Measurements from ENCODE around the gene CD82. TPM values are rescaled to one million over a fixed set of nuclear protein-coding genes. Genes with fewer than 3 reads are reported as not detected.

Gene CD82
- total RNA-seq, 1 experiment from 2014 or later = 32.6 TPM

GRCh38 chr11:44571871-44572270 is 6.4 kb downstream of the CD82 start:
- peaks cover 53% of the 10 kb centered on the region for H3K4me1 Mint-ChIP-seq (ENCODE audit: low read depth, unreplicated experiment)

GRCh38 chr11:44572436-44572835 is 7.0 kb downstream of the CD82 start:
- Mint-ChIP-seq H3K9me3 (ENCODE audit: low read depth, unreplicated experiment) (no peaks in the 10 kb centered on the region), H3K27ac (ENCODE audit: unreplicated experiment) (no peak overlapping the region), H3K4me1 (ENCODE audit: low read depth, unreplicated experiment) (peaks cover 53% of the 10 kb centered on the region), H3K36me3 (ENCODE audit: insufficient read depth, unreplicated experiment) (peaks cover 8% of the 10 kb centered on the region), H3K27me3 (ENCODE audit: unreplicated experiment) (no peaks in the 10 kb centered on the region), H3K4me3 (ENCODE audit: low read depth, unreplicated experiment) (no peak overlapping the region)
- CTCF ChIA-PET = no interaction called here
- DNase-seq = no peak
- TF ChIP-seq CTCF (IDR thresholded peaks at IDR 0.05; ENCODE audit: unreplicated experiment) = no peak
- BruUV-seq (replicated peaks) = no TSS peak
- intact Hi-C loops (cut with micrococcal nuclease; ENCODE audit: unreplicated experiment) = no loop called here

More at GRCh38 chr11:44571871-44572270, 6.4 kb downstream of the CD82 start:
- Mint-ChIP-seq H3K27ac (ENCODE audit: unreplicated experiment) (no peak overlapping the region), H3K9me3 (ENCODE audit: low read depth, unreplicated experiment) (no peaks in the 10 kb centered on the region), H3K4me3 (ENCODE audit: low read depth, unreplicated experiment) (no peak overlapping the region), H3K36me3 (ENCODE audit: insufficient read depth, unreplicated experiment) (peaks cover 11% of the 10 kb centered on the region), H3K27me3 (ENCODE audit: unreplicated experiment) (no peaks in the 10 kb centered on the region)
- DNase-seq = no peak
- intact Hi-C loops (cut with micrococcal nuclease; ENCODE audit: unreplicated experiment) = no loop called here
- CTCF ChIA-PET = no interaction called here
- BruUV-seq (replicated peaks) = no TSS peak
- TF ChIP-seq CTCF (IDR thresholded peaks at IDR 0.05; ENCODE audit: unreplicated experiment) = no peak

GRCh38 chr11:44572884-44573283 is 7.4 kb downstream of the CD82 start:
- Mint-ChIP-seq H3K4me3 (ENCODE audit: low read depth, unreplicated experiment) (no peak overlapping the region), H3K9me3 (ENCODE audit: low read depth, unreplicated experiment) (no peaks in the 10 kb centered on the region), H3K4me1 (ENCODE audit: low read depth, unreplicated experiment) (peaks cover 49% of the 10 kb centered on the region), H3K27me3 (ENCODE audit: unreplicated experiment) (no peaks in the 10 kb centered on the region), H3K36me3 (ENCODE audit: insufficient read depth, unreplicated experiment) (peaks cover 3% of the 10 kb centered on the region), H3K27ac (ENCODE audit: unreplicated experiment) (no peak overlapping the region)
- intact Hi-C loops (cut with micrococcal nuclease; ENCODE audit: unreplicated experiment) = no loop called here
- DNase-seq = no peak
- CTCF ChIA-PET = no interaction called here
- BruUV-seq (replicated peaks) = no TSS peak
- no peak for TF ChIP-seq CTCF (IDR thresholded peaks at IDR 0.05; ENCODE audit: unreplicated experiment)

GRCh38 chr11:44573333-44573732 is 7.9 kb downstream of the CD82 start:
- Mint-ChIP-seq H3K27me3 (ENCODE audit: unreplicated experiment) (no peaks in the 10 kb centered on the region), H3K9me3 (ENCODE audit: low read depth, unreplicated experiment) (no peaks in the 10 kb centered on the region), H3K4me3 (ENCODE audit: low read depth, unreplicated experiment) (no peak overlapping the region), H3K27ac (ENCODE audit: unreplicated experiment) (no peak overlapping the region), H3K36me3 (ENCODE audit: insufficient read depth, unreplicated experiment) (no peaks in the 10 kb centered on the region), H3K4me1 (ENCODE audit: low read depth, unreplicated experiment) (peaks cover 45% of the 10 kb centered on the region)
- no TSS peak for BruUV-seq (replicated peaks)
- no peak for DNase-seq
- TF ChIP-seq CTCF (IDR thresholded peaks at IDR 0.05; ENCODE audit: unreplicated experiment) = no peak
- intact Hi-C loops (cut with micrococcal nuclease; ENCODE audit: unreplicated experiment) = no loop called here
- CTCF ChIA-PET = no interaction called here
